Stomach (tissue), 4 donors: Measurements from ENCODE around the gene GAPVD1.

Experiments
- EP300 ChIP-seq: sonication (generic); formaldehyde crosslinking; IDR thresholded peaks from one replicate; pipeline ENCODE4 v1.6.1; 2017; ENCODE audit warnings: antibody characterized with exemption
- POLR2A ChIP-seq, 4 donors: fragments of 450-650 bp; IDR thresholded peaks; one replicate each; pipeline ENCODE4 v1.6.1; 2016; ENCODE audit warnings: antibody characterized with exemption in 4 of 4, control low read depth in 2 of 4, mild to moderate bottlenecking in 1 of 4, moderate library complexity in 1 of 4
- POLR2AphosphoS5 ChIP-seq, 3 donors: sonication (generic); formaldehyde crosslinking; IDR thresholded peaks; one replicate each; pipeline ENCODE4 v1.6.1; 2016; ENCODE audit warnings: antibody characterized with exemption in 3 of 3
- TF ChIP-seq, protein P1 (sequence below), 7 experiments: fragments of 450-650 bp in 4 of 7; fragments of 200-600 bp in 3 of 7; sonication (generic) in 3 of 7; IDR thresholded peaks; one replicate each; pipeline ENCODE4 v1.5.1; 2016 to 2019; ENCODE audit warnings: antibody characterized with exemption in 7 of 7, control low read depth in 2 of 7, mild to moderate bottlenecking in 1 of 7

GRCh38 chr9:125366676-125367075 is 105.0 kb downstream of the GAPVD1 start:
- TF ChIP-seq EP300, result no peak
- TF ChIP-seq, protein P1, sequence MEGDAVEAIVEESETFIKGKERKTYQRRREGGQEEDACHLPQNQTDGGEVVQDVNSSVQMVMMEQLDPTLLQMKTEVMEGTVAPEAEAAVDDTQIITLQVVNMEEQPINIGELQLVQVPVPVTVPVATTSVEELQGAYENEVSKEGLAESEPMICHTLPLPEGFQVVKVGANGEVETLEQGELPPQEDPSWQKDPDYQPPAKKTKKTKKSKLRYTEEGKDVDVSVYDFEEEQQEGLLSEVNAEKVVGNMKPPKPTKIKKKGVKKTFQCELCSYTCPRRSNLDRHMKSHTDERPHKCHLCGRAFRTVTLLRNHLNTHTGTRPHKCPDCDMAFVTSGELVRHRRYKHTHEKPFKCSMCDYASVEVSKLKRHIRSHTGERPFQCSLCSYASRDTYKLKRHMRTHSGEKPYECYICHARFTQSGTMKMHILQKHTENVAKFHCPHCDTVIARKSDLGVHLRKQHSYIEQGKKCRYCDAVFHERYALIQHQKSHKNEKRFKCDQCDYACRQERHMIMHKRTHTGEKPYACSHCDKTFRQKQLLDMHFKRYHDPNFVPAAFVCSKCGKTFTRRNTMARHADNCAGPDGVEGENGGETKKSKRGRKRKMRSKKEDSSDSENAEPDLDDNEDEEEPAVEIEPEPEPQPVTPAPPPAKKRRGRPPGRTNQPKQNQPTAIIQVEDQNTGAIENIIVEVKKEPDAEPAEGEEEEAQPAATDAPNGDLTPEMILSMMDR (IDR thresholded peaks at IDR 0.05), result no peak
- no peak for TF ChIP-seq POLR2A (IDR thresholded peaks at IDR 0.05)
- no peak for TF ChIP-seq POLR2AphosphoS5 (IDR thresholded peaks at IDR 0.05)
